HTERT RPE-1 (cell line): ENCODE data around the gene HOXB6.

Experiments
- in situ Hi-C: fragments of 300-500 bp; cut with MboI; formaldehyde crosslinking; loops from 4 replicates; pipeline ENCODE4 v1.14.3; 2020; ENCODE audit warnings: low sequenced_read_pairs

Gene HOXB6

GRCh38 chr17:48584223-48584741 is 20.5 kb downstream of the HOXB6 start:
- in situ Hi-C loops: no loop called here

GRCh38 chr17:48583708-48584222 is 21.0 kb downstream of the HOXB6 start:
- in situ Hi-C loops: no loop called here

GRCh38 chr17:48582750-48583069 is 22.1 kb downstream of the HOXB6 start:
- in situ Hi-C loops: no loop called here

GRCh38 chr17:48579760-48580554 is 24.8 kb downstream of the HOXB6 start:
- in situ Hi-C loops: no loop called here

GRCh38 chr17:48579471-48579759 is 25.4 kb downstream of the HOXB6 start:
- in situ Hi-C loops: no loop called here

- in situ Hi-C loops: no loop called here
Measured at GRCh38 chr17:48578616-48579470, 25.9 kb downstream of the HOXB6 start.

GRCh38 chr17:48577946-48578615 is 26.7 kb downstream of the HOXB6 start, which contains the start of gene HOXB4:
Gene HOXB4 (minus strand): TSS chr17:48578350. CDS start chr17:48578319, 31 bp downstream.
- in situ Hi-C loops: no loop called here

- in situ Hi-C loops: no loop called here
Measured at GRCh38 chr17:48577330-48577945, 27.3 kb downstream of the HOXB6 start.

- in situ Hi-C loops: no loop called here
Measured at GRCh38 chr17:48576479-48577309, 28.1 kb downstream of the HOXB6 start.

GRCh38 chr17:48575673-48576478 is 28.9 kb downstream of the HOXB6 start:
- in situ Hi-C loops: no loop called here

GRCh38 chr17:48575066-48575582 is 29.7 kb downstream of the HOXB6 start:
- in situ Hi-C loops: no loop called here

GRCh38 chr17:48574505-48575065 is 30.2 kb downstream of the HOXB6 start:
- in situ Hi-C loops: no loop called here

- in situ Hi-C loops: no loop called here
Measured at GRCh38 chr17:48571826-48572417, 32.9 kb downstream of the HOXB6 start.

GRCh38 chr17:48571024-48571818 is 33.6 kb downstream of the HOXB6 start:
- in situ Hi-C loops: no loop called here

GRCh38 chr17:48570325-48571023 is 34.3 kb downstream of the HOXB6 start:
- in situ Hi-C loops: no loop called here

GRCh38 chr17:48569674-48570324 is 35.0 kb downstream of the HOXB6 start:
- in situ Hi-C loops: no loop called here
